GM19438 (cell line): ENCODE measurements around the gene CILP2.

Experiments
- ATAC-seq: cut with Tn5 transposase; IDR thresholded peaks from one replicate; pipeline ENCODE4 v1.9.1; 2021; ENCODE audit warnings: low read depth; ENCODE audit not compliant: unreplicated experiment

The CILP2 gene

GRCh38 chr19:19502808-19503602 lies 35.1 kb upstream of the CILP2 start:
- no peak for ATAC-seq

GRCh38 chr19:19504754-19505668 lies 33.1 kb upstream of the CILP2 start:
- no peak for ATAC-seq

GRCh38 chr19:19505669-19506326 lies 32.3 kb upstream of the CILP2 start:
- ATAC-seq = no peak

- no peak for ATAC-seq
These were observed 31.5 kb upstream of the CILP2 start for GRCh38 chr19:19506592-19506991.

GRCh38 chr19:19507354-19507753 lies 30.7 kb upstream of the CILP2 start:
- no peak for ATAC-seq

GRCh38 chr19:19508217-19508616 lies 29.8 kb upstream of the CILP2 start:
- no peak for ATAC-seq

GRCh38 chr19:19510432-19510831 lies 27.6 kb upstream of the CILP2 start:
- no peak for ATAC-seq

- ATAC-seq = no peak
These were observed 24.4 kb upstream of the CILP2 start for GRCh38 chr19:19513682-19514081.

GRCh38 chr19:19514215-19514657 lies 23.8 kb upstream of the CILP2 start:
- no peak for ATAC-seq

- no peak for ATAC-seq
These were observed 23.0 kb upstream of the CILP2 start, which contains the start of gene TSSK6 for GRCh38 chr19:19514881-19515641. TSSK6 (minus strand) TSS chr19:19515548; CDS start chr19:19515427, 121 bp downstream.

GRCh38 chr19:19515642-19516519 lies 22.2 kb upstream of the CILP2 start, which contains the start of gene NDUFA13:
NDUFA13 (plus strand) TSS chr19:19516225; CDS start chr19:19516239, 14 bp downstream.
- peak; percentile 78 for ATAC-seq

- ATAC-seq = no peak
These were observed 20.8 kb upstream of the CILP2 start for GRCh38 chr19:19517235-19517619.

GRCh38 chr19:19520989-19521388 lies 17.1 kb upstream of the CILP2 start:
- no peak for ATAC-seq

- ATAC-seq = no peak
These were observed 14.9 kb upstream of the CILP2 start for GRCh38 chr19:19523177-19523576.

GRCh38 chr19:19524053-19524452 lies 14.0 kb upstream of the CILP2 start:
- no peak for ATAC-seq

GRCh38 chr19:19525611-19526380 lies 12.3 kb upstream of the CILP2 start:
- ATAC-seq = no peak

- no peak for ATAC-seq
These were observed 11.3 kb upstream of the CILP2 start for GRCh38 chr19:19526581-19527370.

- ATAC-seq = no peak
These were observed 10.8 kb upstream of the CILP2 start for GRCh38 chr19:19527371-19527656.
